Measurements from ENCODE around the gene SEMA4B. TPM values are rescaled to one million over a fixed set of nuclear protein-coding genes. Genes with fewer than 3 reads are reported as not detected.
"Not testable (repeated sequence)": the region's sequence is repeated elsewhere in the genome, so short reads cannot be mapped to it uniquely, and the experiment has no call there.

SEMA4B gene
- polyA plus RNA-seq, 1 donor (not counting 4 experiments of a cell fraction or from before 2014, with no cell fraction given) = 58.7 TPM

GRCh38 chr15:90162956-90163355 is 38.2 kb upstream of the SEMA4B start:
- dilution Hi-C loops (cut with MboI; ENCODE audit: extremely low pct_ligation_motif_present, low sequenced_read_pairs) = no loop called here
- TF ChIP-seq EZH2 (IDR thresholded peaks at IDR 0.05; ENCODE audit: low read length) (no peak), CTCF (optimal IDR thresholded peaks at IDR 0.05 in 1 of 3, IDR thresholded peaks at IDR 0.05 in 1 of 3, conservative IDR thresholded peaks at IDR 0.05 in 1 of 3; ENCODE audit: extremely low read depth in 1 of 3, insufficient read depth in 2 of 3, low read length in 3 of 3) (no peak)
- H3K4me3 ChIP-seq (ENCODE audit: control insufficient read depth in 2 of 3, extremely low read depth in 1 of 3, insufficient read depth in 2 of 3, low read depth in 1 of 3, low read length in 3 of 3) = no peak overlapping the region
- DNase-seq (ENCODE audit: low read depth, low spot score) = no peak
- no peaks in the 10 kb centered on the region for H4K20me1 ChIP-seq (ENCODE audit: control insufficient read depth, extremely low read depth, insufficient read depth, low read length)
- no peaks in the 10 kb centered on the region for H3K9me1 ChIP-seq (ENCODE audit: control insufficient read depth, extremely low read depth, insufficient read depth, low read length)
- H3K4me1 ChIP-seq (ENCODE audit: control insufficient read depth, extremely low read depth, insufficient read depth, low read length) = peaks cover 51% of the 10 kb centered on the region
- no peak for FAIRE-seq
- H3K9me3 ChIP-seq (ENCODE audit: control insufficient read depth, low read depth, low read length) = no peaks in the 10 kb centered on the region
- H3K79me2 ChIP-seq (ENCODE audit: control insufficient read depth, insufficient read depth, low read length) = no peaks in the 10 kb centered on the region
- H3K27ac ChIP-seq (ENCODE audit: control insufficient read depth, insufficient read depth, low read length) = peak overlapping the region; percentile 16
- peak overlapping the region; percentile 13 for H3K4me2 ChIP-seq (ENCODE audit: control insufficient read depth, extremely low read depth, insufficient read depth, low read depth, low read length)
- H3K36me3 ChIP-seq (ENCODE audit: control insufficient read depth in 2 of 2, extremely low read depth in 1 of 2, insufficient read depth in 2 of 2, low read length in 2 of 2) = no peaks in the 10 kb centered on the region
- H3K9ac ChIP-seq (ENCODE audit: control insufficient read depth, extremely low read depth, insufficient read depth, low read length) = no peak overlapping the region
- peak overlapping the region; percentile 32 for H2AFZ ChIP-seq (ENCODE audit: control insufficient read depth, low read length)
- no peaks in the 10 kb centered on the region for H3K27me3 ChIP-seq (ENCODE audit: control insufficient read depth, extremely low read depth, insufficient read depth, low read length)

GRCh38 chr15:90164239-90164638 is 36.9 kb upstream of the SEMA4B start:
- FAIRE-seq; H3K9me3 ChIP-seq (ENCODE audit: control insufficient read depth, low read depth, low read length); H3K9ac ChIP-seq (ENCODE audit: control insufficient read depth, extremely low read depth, insufficient read depth, low read length); H3K4me3 ChIP-seq (ENCODE audit: control insufficient read depth in 2 of 3, extremely low read depth in 1 of 3, insufficient read depth in 2 of 3, low read depth in 1 of 3, low read length in 3 of 3); H2AFZ ChIP-seq (ENCODE audit: control insufficient read depth, low read length); H4K20me1 ChIP-seq (ENCODE audit: control insufficient read depth, extremely low read depth, insufficient read depth, low read length); H3K36me3 ChIP-seq (ENCODE audit: control insufficient read depth in 2 of 2, extremely low read depth in 1 of 2, insufficient read depth in 2 of 2, low read length in 2 of 2); dilution Hi-C loops (cut with MboI; ENCODE audit: extremely low pct_ligation_motif_present, low sequenced_read_pairs); H3K9me1 ChIP-seq (ENCODE audit: control insufficient read depth, extremely low read depth, insufficient read depth, low read length); H3K4me2 ChIP-seq (ENCODE audit: control insufficient read depth, extremely low read depth, insufficient read depth, low read depth, low read length); H3K27ac ChIP-seq (ENCODE audit: control insufficient read depth, insufficient read depth, low read length); DNase-seq (ENCODE audit: low read depth, low spot score); H3K79me2 ChIP-seq (ENCODE audit: control insufficient read depth, insufficient read depth, low read length); H3K27me3 ChIP-seq (ENCODE audit: control insufficient read depth, extremely low read depth, insufficient read depth, low read length): not testable (repeated sequence)
- peaks cover 45% of the 10 kb centered on the region for H3K4me1 ChIP-seq (ENCODE audit: control insufficient read depth, extremely low read depth, insufficient read depth, low read length)

GRCh38 chr15:90165157-90165556 is 36.0 kb upstream of the SEMA4B start:
- dilution Hi-C loops (cut with MboI; ENCODE audit: extremely low pct_ligation_motif_present, low sequenced_read_pairs) = no loop called here
- Histone ChIP-seq H3K36me3 (ENCODE audit: control insufficient read depth in 2 of 2, extremely low read depth in 1 of 2, insufficient read depth in 2 of 2, low read length in 2 of 2) (no peaks in the 10 kb centered on the region), H3K9ac (ENCODE audit: control insufficient read depth, extremely low read depth, insufficient read depth, low read length) (peak overlapping the region; percentile 33), H3K4me1 (ENCODE audit: control insufficient read depth, extremely low read depth, insufficient read depth, low read length) (peaks cover 45% of the 10 kb centered on the region), H3K79me2 (ENCODE audit: control insufficient read depth, insufficient read depth, low read length) (no peaks in the 10 kb centered on the region), H2AFZ (ENCODE audit: control insufficient read depth, low read length) (no peak overlapping the region), H3K27ac (ENCODE audit: control insufficient read depth, insufficient read depth, low read length) (peak overlapping the region; percentile 82), H4K20me1 (ENCODE audit: control insufficient read depth, extremely low read depth, insufficient read depth, low read length) (no peaks in the 10 kb centered on the region), H3K9me1 (ENCODE audit: control insufficient read depth, extremely low read depth, insufficient read depth, low read length) (no peaks in the 10 kb centered on the region), H3K9me3 (ENCODE audit: control insufficient read depth, low read depth, low read length) (no peaks in the 10 kb centered on the region), H3K4me2 (ENCODE audit: control insufficient read depth, extremely low read depth, insufficient read depth, low read depth, low read length) (no peak overlapping the region), H3K4me3 (ENCODE audit: control insufficient read depth in 2 of 3, extremely low read depth in 1 of 3, insufficient read depth in 2 of 3, low read depth in 1 of 3, low read length in 3 of 3) (no peak overlapping the region), H3K27me3 (ENCODE audit: control insufficient read depth, extremely low read depth, insufficient read depth, low read length) (no peaks in the 10 kb centered on the region)
- DNase-seq (ENCODE audit: low read depth, low spot score) (no peak), FAIRE-seq (no peak)
- TF ChIP-seq CTCF (optimal IDR thresholded peaks at IDR 0.05 in 1 of 3, IDR thresholded peaks at IDR 0.05 in 1 of 3, conservative IDR thresholded peaks at IDR 0.05 in 1 of 3; ENCODE audit: extremely low read depth in 1 of 3, insufficient read depth in 2 of 3, low read length in 3 of 3) (no peak), EZH2 (IDR thresholded peaks at IDR 0.05; ENCODE audit: low read length) (no peak)

Measured in keratinocyte (primary cell).